HG03175 (cell line): ENCODE measurements around the gene RAB44.
A peak's percentile ranks its signal among the peaks of the same experiment; 100 is the strongest.

ENCODE experiments used
- ATAC-seq: cut with Tn5 transposase; IDR thresholded peaks from one replicate; pipeline ENCODE4 v1.9.1; 2021; ENCODE audit warnings: mild to moderate bottlenecking, moderate library complexity; ENCODE audit not compliant: unreplicated experiment

RAB44 gene

DNA sequence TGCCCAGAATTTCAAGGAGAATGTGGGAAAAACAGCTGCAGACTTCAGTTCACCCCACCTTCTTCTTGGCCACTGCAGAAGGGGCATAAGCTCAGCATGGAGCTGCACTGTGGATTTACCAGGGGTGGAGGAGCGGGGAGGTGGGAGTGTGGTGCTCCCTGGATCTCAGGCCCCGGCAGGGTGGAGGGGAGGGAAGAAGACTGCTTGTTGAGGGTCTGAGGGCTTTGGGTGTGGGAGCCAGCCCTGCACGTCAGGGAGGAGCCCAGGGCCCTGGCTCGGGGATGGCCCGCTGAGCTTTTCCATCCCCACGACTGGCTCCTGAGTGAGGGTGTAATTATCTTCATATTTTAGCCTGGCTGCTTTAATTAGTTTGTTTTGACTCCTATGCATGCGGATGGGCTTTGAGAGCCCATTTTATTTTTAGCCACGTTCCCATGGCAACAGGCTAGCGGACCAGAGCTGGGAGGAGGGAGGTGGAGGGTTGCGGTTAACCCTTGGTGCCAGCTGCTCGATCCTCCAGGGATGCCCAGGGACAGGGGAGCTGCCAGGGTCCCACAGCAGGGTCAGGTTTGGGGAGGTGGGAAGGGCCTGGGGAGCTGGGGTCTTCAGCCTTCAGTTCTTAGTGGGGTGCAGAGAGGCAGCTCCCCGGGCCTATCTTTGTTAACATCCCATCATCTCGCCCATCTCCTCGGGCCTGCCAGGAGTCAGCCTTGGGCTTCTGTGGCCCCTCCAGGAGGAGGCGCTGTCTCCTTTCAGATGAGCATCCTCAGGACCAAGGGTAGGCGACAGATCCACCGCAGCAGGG lies 68.2 kb downstream of the RAB44 start:
- peak; percentile 63 for ATAC-seq

DNA sequence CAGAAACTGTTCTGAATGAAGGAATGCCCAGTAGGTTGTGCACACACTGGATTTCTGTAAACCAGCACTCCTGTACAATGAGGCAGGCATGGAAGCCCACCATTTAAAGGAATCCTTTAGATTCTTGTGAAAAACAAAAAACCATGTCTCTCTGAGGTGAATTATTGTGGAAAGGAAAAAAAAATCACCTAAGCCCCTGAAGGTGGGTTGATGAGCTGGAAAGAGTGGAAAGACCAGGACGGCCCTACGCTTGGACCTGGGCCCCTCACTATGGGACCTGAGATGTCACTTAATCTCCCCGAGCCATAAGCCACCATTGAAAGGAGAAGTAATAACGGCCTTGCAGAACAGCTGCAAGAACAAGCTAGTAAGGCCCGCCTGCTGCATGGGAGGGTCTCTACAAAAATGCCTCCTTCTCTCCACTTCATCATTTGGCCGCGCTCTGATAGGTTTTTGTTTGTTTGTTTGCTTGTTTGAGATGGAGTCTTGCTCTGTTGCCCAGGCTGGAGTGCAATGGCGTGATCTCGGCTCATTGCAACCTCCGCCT lies 68.8 kb downstream of the RAB44 start:
- ATAC-seq, result no peak

DNA sequence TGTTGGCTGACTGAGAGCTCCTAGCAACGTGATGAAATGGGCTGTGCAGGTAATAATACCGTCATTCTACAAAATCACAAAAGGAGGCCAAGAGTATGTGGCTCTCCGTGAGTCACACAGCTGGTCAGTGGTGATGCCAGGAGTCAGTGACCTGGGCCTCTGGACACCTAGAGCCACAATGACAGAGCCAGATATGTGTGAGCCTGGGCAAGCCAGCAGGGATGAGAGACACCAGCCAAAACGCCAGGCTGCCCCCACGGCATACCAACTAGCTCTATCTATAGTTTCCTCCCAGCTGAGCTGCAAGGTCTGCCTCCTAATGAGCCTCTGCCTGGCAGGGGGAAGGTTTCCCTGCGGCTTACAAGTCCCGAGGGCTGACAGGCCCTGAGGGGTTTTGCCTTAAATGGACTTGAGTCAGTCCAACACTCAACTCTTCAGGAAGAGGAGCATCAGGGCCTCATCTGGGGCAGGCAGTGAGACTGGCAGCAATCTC lies 71.6 kb downstream of the RAB44 start:
- ATAC-seq, result no peak

DNA sequence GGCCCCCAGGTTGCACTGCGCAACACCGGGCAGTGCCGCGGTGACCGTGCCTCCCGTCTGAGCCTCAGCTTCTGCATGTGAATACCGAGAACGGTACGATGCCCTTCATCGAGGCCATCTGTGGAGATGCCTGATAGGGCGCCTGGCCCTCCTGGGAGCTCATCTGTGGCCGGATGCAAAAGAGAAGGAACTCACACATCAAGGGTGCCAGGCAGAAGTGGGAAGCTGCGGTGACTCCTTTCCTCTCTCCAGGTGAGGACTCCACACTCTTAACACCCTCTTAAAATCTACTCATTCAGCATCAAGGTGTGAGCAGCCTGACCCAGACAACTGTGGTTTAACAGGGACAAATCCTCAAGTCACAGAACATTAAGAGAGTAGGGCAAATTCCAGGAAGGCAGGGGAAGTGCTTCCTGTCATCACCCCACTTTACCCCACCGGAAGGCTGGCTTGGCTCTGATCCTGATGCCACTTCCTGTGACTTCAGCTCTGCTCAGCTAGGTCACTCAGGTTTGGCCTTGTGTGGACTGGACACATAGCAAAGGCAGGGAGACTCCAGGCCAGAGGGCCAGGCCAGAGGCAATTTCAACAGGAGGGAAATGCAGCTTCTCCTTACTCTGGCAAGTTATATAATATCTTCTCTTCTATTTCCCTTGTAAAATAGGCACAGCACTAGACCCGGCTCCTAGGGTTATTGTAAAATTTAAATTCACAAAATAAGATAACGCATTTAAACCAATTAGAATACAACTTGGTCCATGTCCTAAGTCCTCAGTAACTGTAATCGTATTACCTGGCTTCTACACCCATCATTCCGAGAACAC lies 72.3 kb downstream of the RAB44 start:
- ATAC-seq, result no peak

DNA sequence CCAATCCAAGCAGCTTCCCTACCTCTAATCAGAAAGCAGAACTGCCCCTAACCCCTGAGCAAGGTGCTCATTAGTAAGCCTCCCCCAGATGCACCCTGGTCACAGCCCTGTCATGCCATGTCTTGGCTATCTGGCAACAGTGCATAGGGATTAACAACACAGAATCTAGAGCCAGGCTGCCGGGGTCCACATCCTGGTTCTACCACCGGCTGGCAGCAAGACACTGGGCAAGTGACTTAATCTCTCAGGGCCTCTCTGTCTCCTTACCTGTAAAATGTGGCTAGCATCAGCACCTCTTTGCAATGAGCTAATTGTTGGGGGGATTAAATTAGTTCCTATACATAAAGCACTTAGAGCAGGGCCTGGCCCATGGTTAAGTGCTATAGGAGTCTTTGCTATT lies 73.5 kb downstream of the RAB44 start:
- ATAC-seq, result no peak

DNA sequence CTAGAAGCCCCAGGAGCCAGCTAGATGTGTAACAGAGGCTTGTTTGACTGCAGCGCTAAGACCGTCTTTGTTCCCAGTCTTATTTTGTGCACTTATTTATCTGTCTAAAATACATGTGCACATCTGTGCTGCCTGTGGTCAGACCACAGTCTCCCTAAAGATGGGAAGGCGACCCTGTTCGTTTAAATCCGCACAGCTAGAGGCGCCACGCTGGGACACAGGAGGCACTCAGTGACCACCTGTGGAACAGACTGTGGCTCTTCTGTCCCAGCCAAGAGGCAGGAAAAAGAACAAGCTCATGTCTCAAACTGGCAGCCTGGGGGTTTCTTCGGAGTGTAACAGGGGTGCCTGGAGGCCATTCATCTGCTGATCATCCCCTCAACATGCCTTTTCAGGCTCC lies 74.8 kb downstream of the RAB44 start:
- no peak for ATAC-seq

DNA sequence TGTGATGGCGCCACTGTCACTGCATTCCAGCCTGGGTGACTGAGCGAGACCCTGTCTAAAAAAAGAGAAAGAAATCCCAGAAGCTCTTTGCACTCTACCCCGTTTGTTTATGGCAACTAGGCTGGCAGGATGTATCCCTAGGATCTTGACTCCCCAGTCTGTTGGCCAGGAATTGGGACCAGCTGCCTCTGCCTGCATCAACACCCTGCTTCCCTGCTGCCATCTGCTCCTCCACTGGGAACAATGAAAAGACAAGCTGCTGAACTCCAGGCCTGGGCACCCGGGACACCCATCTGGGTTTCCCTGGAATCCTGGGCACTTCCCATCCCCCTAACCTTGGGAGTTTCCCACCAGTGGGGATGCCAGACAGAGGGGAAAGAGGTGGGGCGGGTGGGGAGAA lies 76.7 kb downstream of the RAB44 start:
- no peak for ATAC-seq

DNA sequence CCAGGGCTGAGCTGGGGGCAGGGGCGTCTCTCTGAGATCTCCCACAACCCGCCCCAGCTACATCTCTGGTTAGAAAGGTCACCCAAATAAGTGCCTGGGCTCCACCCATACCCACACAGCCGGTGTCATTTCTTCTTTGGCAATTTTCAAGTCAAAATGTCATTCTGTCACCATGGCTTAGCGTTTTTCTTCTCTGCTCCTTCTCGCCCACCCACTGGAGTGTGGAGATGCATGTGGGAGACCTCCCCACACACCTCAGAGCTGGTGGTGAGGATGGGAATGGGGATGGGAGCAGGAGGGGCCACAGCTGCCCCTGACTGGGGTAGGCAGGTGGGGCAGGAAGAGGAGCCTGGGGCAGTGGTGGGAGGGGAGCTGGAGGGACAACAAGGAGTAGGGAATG lies 78.5 kb downstream of the RAB44 start:
- ATAC-seq, result no peak

DNA sequence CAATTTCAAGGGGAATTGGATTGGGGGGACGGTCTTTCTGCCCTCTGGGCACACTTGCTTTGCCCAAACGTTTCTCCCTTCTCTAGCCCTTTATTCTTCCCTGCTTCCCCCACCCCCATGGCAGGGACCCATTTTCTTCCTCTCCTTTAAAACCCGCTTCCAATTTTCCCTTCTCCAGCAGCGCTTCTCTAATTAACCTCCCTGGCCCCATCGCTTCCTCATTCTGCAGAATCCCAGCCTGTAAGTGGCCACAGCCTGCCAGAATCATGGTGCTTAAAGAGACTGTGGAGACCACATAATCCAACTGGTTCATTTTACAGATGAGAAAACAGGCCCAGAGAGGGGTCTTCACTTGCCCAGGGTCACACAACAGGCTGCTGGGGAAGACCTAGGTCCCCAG lies 80.2 kb downstream of the RAB44 start:
- ATAC-seq, result no peak

DNA sequence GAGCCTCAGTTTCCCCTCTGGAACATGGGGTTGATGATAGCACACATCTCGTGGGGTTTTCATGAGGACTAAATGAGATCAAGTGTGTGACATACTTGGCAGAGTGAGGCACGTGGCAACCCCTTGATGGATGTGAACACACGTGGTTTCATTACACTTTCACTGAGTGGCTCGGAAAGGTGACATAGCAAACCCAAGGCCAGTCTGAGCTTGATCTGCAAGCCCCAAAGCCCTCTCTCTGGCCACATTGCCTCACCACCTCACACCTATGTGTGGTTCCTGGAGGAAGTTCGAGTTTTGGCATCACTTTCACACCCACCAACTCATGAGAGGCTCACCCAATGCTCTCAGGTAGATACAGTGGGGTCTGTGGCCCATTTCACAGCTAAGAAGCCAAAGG lies 81.6 kb downstream of the RAB44 start:
- ATAC-seq, result no peak

DNA sequence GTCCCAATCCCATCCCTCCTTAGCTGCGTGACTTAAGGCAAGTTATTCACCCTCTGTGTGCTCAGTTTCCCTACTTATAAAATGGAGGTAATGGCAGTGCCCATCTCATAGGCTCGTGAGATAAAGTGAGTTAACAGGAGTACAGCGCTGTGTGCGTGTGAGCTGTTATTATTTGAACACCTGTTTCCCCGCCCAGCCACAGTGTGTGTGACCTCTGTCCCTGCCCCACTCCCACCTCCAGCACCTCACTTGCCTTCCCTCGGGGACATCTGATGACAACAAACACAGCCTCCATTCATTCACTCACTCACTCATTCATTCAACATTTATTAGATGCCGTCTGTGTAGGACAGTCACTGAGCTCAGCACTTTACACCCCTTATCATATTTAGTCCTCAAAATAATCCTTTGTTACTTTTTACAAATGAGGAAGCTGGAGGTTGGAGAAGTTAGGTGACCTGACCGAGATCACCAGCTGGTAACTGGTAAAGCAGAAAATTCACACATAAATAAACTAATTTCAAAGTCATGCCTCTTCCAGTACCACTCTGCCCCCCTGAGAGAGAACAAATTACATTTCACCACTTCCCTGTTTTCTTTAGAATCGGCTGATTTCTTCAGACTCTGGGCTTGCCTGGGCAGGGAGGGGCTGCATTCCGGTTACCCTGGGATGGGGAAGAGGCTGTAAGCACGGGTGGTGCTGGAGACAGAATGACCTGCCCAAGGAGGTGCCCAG lies 83.0 kb downstream of the RAB44 start:
- ATAC-seq, result no peak

DNA sequence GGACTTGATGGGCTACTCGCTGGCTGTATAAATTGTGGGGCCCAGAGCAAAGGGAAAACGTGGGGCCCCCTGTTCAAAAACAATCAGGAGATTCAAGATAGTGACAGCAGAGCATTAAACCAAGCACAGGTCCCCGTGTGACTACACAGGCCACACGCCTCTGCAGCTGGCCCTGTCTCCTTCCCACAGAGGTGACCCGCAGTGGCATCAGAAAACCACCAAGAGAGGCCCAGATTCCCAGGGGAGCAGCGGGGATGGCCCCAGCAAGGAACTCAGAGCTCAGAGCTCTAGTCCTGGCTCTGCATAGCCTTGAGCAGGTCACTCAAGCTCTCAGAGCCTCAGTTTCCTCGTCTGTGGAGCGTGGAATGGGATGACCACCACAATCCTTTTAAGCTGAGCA lies 84.0 kb downstream of the RAB44 start:
- ATAC-seq, result no peak
